HCT116 (cell line): ENCODE measurements around the gene TENM3.

Experiments
- CBX3 ChIP-seq: IDR thresholded peaks from 2 replicates; pipeline ENCODE4 v1.6.1; 2012; ENCODE audit warnings: low read depth
- CTCF ChIP-seq, 3 experiments: fragments of 200-600 bp in 1 of 3; sonication (generic) in 1 of 3; IDR thresholded peaks in 2 of 3; conservative IDR thresholded peaks in 1 of 3; 2 replicates each; pipeline ENCODE4 v1.5.1; 2012 to 2017; ENCODE audit warnings: low read depth in 2 of 3, low read length in 2 of 3, antibody characterized with exemption in 1 of 3, borderline replicate concordance in 1 of 3, control low read depth in 1 of 3, mild to moderate bottlenecking in 1 of 3, mixed read lengths in 1 of 3, mixed run types in 1 of 3, moderate library complexity in 1 of 3; ENCODE audit not compliant: insufficient read depth in 1 of 3
- EZH2 ChIP-seq: fragments of 200-600 bp; sonication (generic); IDR thresholded peaks from 2 replicates; pipeline ENCODE4 v1.6.1; 2017; ENCODE audit warnings: antibody characterized with exemption, mixed run types
- EZH2phosphoT487 ChIP-seq: fragments of 200-600 bp; IDR thresholded peaks from 2 replicates; pipeline ENCODE4 v1.6.1; 2018; ENCODE audit warnings: antibody characterized with exemption, borderline replicate concordance
- FOSL1 ChIP-seq: IDR thresholded peaks from 2 replicates; pipeline ENCODE4 v1.6.1; 2012; ENCODE audit warnings: low read depth
- JUND ChIP-seq: IDR thresholded peaks from 2 replicates; pipeline ENCODE4 v1.6.1; 2012
- MAX ChIP-seq: IDR thresholded peaks from 2 replicates; pipeline ENCODE4 v1.6.1; 2012
- POLR2A ChIP-seq: IDR thresholded peaks from 2 replicates; pipeline ENCODE4 v1.7.0; 2011; ENCODE audit warnings: borderline replicate concordance; ENCODE audit not compliant: insufficient read depth, insufficient read length; ENCODE audit errors: extremely low read depth
- POLR2AphosphoS5 ChIP-seq: IDR thresholded peaks from 2 replicates; pipeline ENCODE4 v1.6.1; 2011; ENCODE audit warnings: mild to moderate bottlenecking, low read depth, low read length, moderate library complexity
- RAD21 ChIP-seq: IDR thresholded peaks from 2 replicates; pipeline ENCODE4 v1.6.1; 2012; ENCODE audit warnings: low read depth, mild to moderate bottlenecking
- REST ChIP-seq: IDR thresholded peaks from 2 replicates; pipeline ENCODE4 v1.6.1; 2012; ENCODE audit warnings: low read depth
- SP1 ChIP-seq: IDR thresholded peaks from 2 replicates; pipeline ENCODE4 v1.6.1; 2012; ENCODE audit warnings: low read depth
- YY1 ChIP-seq: IDR thresholded peaks from 2 replicates; pipeline ENCODE4 v1.6.1; 2011; ENCODE audit warnings: low read length, low read depth, moderate library complexity, mild to moderate bottlenecking; ENCODE audit not compliant: insufficient replicate concordance; ENCODE audit errors: extremely low read depth
- ZFX ChIP-seq: fragments of 450-650 bp; IDR thresholded peaks from 2 replicates; pipeline ENCODE4 v1.6.1; 2017

GRCh38 chr4:182593864-182594263, 350.7 kb downstream of the TENM3 start:
- TF ChIP-seq SP1, result no peak
- no peak for TF ChIP-seq POLR2AphosphoS5
- TF ChIP-seq JUND, result no peak
- no peak for TF ChIP-seq RAD21
- TF ChIP-seq POLR2A, result no peak
- TF ChIP-seq CTCF (IDR thresholded peaks at IDR 0.05 in 2 of 3, conservative IDR thresholded peaks at IDR 0.05 in 1 of 3; ENCODE audit: borderline replicate concordance in 1 of 3, insufficient read depth in 1 of 3, low read depth in 2 of 3, low read length in 2 of 3), result no peak
- TF ChIP-seq MAX, result no peak
- TF ChIP-seq YY1, result no peak
- TF ChIP-seq REST, result no peak
- TF ChIP-seq EZH2, result no peak
- TF ChIP-seq FOSL1, result no peak
- TF ChIP-seq ZFX, result no peak
- TF ChIP-seq CBX3, result no peak
- TF ChIP-seq EZH2phosphoT487, result no peak
